Left ventricle myocardium superior (tissue), 1 donor: Measurements from ENCODE around the gene CDK7. TPM values are rescaled to one million over a fixed set of nuclear protein-coding genes. Genes with fewer than 3 reads are reported as not detected.
"Not testable (repeated sequence)": the region's sequence is repeated elsewhere in the genome, so short reads cannot be mapped to it uniquely, and the experiment has no call there.

Experiments
- ATAC-seq: fragments of 200-7000 bp; cut with Tn5 transposase; one replicate; pipeline ENCODE4 v1.9.1; 2020; ENCODE audit warnings: mild to moderate bottlenecking, moderate library complexity
- DNase-seq: peaks from one replicate; pipeline ENCODE4 v3.0.0-alpha.2; 2020
- intact Hi-C: fragments of 100-400 bp; cut with micrococcal nuclease; formaldehyde crosslinking; loops from one replicate; pipeline ENCODE4 v1.11.0; 2022
- total RNA-seq: library from RNA; stranded (reverse); fragmentation: NEBNext Ultra II Directional; extraction: Animal tissue kit (Norgen Biotek cat#: 25700); gene quantifications from one replicate; pipeline ENCODE4 v1.2.1, GENCODE V29; 2021
- donor health status: DM: no; HTN: yes; CAD: no; lungs with severe emphysema.

CDK7 gene
- total RNA-seq, 1 donor from 2014 or later, result 12.9 TPM

DNA sequence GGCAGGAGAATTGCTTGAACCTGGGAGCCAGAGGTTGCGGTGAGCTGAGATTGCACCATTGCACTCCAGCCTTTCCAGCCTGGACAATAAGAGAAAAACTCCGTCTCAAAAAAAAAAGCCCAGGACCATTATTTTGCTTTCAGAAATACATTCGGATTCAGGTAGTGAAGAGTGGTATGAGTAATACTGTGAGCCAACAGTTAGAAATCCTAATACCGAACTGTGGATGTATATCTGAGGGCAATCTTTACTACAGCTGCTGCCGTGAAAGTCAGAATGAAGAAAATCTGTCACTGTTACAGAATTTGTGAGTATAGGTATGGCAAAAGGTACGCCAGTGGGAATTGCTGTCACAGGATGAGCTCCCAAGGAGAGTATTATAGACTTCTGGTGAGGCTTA, 3.4 kb upstream of the CDK7 start:
- no peak for ATAC-seq
- intact Hi-C loops, result no loop called here
- DNase-seq, result no peak

DNA sequence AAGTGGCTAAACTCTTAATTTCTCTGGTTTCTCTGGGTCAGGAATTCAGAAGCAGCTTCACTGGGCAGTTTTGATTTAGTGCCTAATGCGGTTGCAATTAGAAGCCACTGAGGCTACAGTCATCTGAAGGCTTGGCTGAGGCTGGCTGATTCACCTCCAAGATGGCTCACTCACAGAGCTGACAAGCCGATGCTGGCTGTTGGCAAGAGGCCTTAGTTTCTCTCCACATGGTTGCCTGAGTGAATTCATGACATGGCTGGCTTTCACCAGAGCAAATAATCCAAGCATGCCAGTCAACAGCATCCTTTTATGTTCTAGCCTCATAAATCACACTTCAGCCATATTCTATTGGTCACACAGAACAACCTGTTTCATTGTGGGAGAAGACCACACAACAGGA, 2.8 kb upstream of the CDK7 start:
- no peak for DNase-seq
- intact Hi-C loops, result no loop called here
- no peak for ATAC-seq

DNA sequence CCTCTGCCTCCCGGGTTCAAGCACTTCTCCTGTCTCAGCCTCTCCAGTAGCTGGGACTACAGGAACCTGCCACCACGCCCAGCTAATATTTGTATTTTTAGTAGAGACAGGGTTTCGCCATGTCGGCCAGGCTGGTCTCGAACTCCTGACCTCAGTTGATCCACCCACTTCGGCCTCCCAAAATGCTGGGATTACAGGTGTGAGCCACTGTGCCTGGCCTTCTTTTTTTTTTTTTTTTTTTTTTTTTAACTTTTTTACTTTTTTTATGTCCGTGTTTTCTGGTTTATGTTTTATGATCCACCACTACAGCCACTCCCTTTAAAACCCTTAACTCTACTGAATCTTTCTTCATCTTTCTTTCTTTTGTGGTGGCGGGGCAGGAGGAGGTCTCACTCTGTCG, 2.0 kb downstream of the CDK7 start:
- DNase-seq, ATAC-seq, intact Hi-C loops: not testable (repeated sequence)

DNA sequence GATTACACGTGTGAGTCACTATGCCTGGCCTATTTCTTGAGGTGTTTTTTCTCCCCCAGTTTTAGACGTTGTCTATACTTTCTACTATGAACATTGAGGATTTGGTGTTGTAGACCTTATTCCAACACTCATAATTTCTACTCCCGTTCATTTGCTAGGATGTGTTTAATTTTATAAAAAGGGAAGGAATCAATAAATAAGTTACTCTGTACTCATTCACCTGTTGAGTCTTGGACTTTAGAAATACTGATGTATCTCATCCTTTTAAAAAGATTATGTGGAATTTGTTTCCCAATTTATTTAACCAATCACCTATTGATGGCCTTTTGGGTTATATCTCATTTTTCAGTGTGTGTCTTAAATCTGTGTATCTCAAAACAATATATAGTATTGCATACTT, 3.2 kb downstream of the CDK7 start:
- intact Hi-C loops, result no loop called here
- ATAC-seq (no peak), DNase-seq (no peak)

DNA sequence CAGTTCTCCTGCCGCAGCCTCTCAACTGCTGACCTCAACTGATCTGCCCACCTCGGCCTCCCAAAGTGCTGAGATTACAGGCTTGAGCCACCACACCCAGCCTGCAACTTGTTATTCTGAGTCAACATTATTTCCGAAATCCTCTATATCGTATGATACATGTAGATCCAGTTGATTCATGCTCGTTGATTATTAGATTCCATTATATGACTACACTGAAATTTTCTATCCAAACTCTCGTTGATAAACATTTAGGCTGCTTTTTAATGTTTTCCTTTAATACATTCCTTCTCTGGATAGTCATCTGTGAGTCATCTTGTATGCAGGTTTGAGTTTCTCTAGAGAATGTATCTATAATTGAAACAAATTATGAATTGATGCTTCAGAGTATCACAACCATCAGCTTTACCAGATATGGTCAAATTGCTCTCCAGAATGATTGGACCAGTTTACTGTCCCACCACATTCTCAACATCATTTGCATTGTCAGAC, 4.1 kb downstream of the CDK7 start:
- ATAC-seq, result no peak
- DNase-seq, result no peak
- intact Hi-C loops, result no loop called here

DNA sequence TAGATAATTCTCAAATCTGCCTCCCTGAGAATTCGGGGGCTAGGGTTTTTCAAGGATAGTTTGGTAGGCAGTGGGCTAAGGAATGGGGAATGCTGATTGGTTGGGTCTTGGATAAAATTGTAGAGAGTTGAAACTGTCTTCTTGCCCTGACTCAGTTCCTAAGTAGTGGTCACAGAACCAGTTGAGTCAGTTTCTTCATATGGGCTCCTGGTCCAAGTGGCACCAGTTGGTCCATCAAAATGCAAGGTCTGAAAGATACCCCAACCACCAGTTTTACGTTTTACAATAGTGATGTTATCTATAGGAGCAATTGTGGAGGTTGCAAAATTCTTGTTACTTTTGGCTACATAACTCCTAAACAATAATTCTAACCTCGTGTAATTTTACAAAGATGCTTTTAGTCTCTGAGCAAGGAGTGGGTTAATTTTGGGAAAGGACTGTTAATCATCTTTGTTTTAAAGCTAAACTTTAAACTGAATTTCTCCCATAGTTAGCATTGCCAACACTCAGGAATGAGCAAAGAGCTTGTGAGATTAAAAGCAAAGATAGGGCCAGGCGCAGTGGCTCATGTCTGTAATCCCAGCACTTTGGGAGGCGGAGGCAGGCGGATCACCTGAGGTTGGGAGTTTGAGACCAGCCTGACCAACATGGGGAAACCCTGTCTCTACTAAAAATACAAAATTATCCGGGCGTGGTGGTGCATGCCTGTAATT, 7.7 kb downstream of the CDK7 start:
- intact Hi-C loops, result no loop called here
- no peak for DNase-seq
- ATAC-seq, result no peak

DNA sequence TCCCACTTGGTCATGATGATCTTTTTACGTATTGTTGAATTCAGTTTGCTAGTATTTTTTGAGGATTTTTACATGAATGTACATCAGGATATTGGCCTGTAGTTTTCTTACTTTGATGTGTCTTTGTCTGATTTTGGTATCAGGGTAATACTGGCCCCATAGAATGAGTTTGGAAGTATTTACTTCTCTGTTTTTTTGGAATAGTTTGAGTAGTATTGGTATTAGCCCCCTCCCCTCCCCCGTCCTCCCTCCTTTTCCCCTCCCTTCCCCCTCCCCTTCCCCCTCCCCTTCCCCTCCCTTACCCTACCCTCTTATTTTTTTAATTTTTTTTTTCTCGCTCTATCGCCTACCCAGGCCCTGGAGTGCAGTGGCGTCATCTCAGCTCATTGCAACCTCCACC, 10.3 kb downstream of the CDK7 start:
- no peak for ATAC-seq
- DNase-seq, result no peak
- intact Hi-C loops, result no loop called here

DNA sequence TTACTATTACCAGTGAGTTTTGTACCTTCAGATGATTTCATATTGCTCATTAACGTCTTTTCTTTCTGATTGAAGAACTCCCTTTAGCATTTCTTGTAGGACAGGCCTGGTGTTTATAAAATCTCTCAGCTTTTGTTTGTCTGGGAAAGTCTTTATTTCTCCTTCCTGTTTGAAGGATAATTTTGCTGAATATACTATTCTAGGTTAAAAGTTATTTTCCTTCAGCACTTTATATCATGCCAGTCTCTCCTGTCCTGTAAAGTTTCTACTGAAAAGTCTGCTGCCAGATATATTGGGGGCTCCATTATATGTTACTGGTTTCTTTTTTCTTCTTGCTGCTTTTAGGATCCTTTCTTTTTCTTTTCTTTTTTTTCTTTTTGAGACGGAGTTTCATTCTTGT, 13.3 kb downstream of the CDK7 start:
- ATAC-seq (no peak), DNase-seq (no peak)
- intact Hi-C loops, result no loop called here

DNA sequence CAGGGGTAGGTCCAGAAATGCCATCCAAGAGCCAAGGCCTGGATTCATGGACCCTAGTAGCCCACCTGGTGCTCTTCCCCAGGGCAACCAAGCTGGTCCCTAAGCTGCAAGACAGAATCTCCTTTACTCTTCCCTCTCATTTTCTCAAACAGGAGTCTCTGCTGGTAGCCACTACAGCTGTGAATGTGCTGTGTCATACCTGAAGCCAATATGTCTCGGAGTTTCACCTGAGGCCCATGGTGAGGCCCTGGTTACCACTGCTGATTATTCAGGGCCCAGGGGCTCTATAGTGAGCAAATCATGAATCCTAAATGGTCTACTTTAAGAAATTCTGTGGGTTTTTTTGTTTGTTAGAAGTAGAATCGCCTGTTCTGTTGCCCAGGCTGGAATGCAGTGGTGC, 15.9 kb downstream of the CDK7 start:
- ATAC-seq, result no peak
- intact Hi-C loops, result no loop called here
- no peak for DNase-seq

DNA sequence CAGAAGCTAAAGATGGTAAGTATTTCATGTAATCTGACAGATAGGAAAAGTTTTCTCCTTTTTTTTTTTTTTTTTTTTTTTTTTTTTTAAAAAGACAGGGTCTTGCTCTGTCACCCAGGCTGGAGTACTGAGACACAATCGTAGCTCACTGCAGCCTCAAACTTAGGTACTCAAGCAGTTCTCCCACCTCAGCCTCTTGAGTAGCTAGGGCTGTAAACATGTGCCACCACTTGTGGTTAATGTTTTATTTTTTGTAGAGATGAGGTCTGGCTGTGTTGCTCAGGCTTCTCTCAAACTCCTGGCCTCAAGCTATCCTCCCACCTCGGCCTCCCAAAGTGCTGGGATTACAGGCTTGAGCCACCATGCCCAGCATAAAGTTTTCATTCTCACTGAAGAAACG, 17.8 kb downstream of the CDK7 start:
- DNase-seq, result no peak
- intact Hi-C loops, result no loop called here
- no peak for ATAC-seq

DNA sequence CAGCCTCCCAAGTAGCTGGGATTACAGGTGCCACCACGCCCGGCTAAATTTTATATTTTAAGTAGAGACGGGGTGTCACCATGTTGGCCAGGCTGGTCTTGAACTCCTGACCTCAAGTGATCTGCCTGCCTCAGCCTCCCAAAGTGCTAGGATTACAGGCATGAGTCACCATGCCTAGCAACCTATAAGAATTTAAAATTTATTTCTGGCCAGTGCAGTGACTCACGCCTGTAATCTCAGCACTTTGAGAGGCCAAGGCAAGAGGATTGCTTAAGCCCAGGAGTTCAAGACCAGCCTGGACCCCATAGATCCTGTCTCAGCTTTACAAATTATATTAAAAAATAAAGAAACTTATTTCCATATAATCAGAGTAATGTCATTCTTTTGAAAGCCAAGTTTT, 21.3 kb downstream of the CDK7 start:
- intact Hi-C loops, DNase-seq, ATAC-seq: not testable (repeated sequence)

DNA sequence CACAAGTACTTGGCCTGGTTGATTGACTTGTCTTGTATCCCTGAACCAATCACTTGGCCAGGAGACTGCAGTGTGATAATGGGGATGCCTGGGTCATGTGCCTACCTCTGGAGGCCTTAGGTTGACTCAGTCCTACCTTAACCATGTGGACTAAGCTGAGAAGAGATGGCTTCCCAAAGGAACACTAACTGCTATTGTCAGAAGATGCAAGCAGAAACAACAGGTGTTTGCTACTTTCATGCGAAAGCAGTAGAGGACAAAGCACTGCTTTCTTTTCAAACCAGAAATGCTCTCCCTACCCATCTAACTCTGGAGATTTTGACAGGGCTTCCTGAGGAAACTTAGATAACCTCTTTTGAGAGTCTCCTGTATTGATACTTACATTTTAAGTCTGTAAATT, 22.9 kb downstream of the CDK7 start:
- DNase-seq (no peak), ATAC-seq (no peak)
- intact Hi-C loops, result no loop called here

DNA sequence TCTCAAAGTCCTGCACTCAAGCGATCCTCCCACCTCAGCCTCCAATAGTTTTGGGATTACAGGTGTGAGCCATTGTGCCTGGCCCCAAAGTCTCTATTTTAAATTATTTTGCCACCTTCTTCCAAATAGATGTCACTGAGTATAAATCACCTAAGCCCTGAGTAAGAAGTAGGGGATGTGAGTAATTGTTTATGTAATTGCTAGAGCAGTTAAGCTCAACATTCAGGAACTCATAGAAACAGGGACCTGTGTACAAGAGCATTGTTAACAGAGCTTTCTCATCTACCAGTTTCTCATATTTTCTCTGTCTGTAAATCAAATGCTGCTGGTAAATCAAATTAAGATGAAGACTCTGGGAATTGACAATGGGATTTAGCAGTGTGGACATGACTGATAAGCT, 26.3 kb downstream of the CDK7 start:
- intact Hi-C loops, result loop anchor here (10.0 kb wide), 1 partner anchor 64 kb away; no protein-coding TSS in a partner anchor
- ATAC-seq (no peak), DNase-seq (no peak)

DNA sequence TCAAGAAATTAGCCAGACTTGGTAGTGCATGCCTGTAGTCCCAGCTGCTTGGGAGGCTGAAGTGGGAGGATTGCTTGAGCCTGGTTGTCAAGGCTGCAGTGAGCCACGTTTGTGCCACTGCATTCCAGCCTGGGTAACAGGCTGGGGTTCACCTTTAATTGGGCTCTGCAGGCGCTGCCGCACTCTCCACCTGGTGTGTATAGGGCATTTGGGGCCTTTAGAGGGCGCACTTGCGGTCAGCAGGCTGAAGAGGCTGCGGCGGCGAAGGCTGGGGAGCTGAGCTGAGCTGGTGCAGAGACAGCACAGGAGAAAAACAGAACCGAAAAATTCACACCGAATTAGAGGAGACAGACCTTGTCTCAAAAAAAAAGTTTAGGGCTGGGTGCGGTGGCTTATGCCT, 31.2 kb downstream of the CDK7 start:
- no peak for ATAC-seq
- intact Hi-C loops, result loop anchor here (10.0 kb wide), 1 partner anchor 59 kb away; no protein-coding TSS in a partner anchor
- DNase-seq, result no peak

DNA sequence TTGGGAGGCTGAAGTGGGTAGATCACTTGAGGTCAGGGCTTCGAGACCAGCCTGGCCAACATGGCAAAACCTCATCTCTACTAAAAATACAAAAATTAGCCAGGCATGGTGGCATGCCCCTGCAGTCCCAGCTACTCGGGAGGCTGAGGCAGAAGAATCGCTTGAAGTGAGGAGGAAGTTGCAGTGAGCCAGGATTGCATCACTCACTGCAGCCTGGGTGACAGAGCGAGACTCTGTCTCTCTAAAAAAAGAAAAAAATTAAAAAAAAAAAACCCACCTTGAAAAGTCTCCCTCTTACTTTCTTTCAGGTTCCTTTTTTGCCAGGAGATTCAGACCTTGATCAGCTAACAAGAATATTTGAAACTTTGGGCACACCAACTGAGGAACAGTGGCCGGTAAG, 34.2 kb downstream of the CDK7 start:
- ATAC-seq (no peak), DNase-seq (no peak)
- intact Hi-C loops, result loop anchor here (10.0 kb wide), 1 partner anchor 56 kb away; no protein-coding TSS in a partner anchor

DNA sequence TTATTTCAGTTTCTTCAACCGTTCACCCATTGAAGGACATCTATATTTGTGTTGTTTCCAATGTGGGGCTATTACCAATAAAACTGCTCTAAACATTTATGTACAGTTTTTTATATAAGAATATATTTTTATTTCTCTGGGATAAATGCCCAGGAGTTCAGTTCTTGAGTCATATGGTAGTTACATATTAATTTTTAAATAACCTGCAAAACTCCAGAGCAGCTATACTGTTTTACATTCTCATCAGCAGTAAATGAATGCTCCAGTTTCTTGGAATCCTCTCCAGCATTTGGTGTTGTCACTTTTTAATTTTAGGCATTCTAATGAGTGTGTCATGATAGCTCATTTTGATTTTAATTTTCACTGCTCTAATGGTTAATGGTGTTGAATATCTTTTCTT, 36.2 kb downstream of the CDK7 start:
- intact Hi-C loops, result no loop called here
- no peak for DNase-seq
- no peak for ATAC-seq

DNA sequence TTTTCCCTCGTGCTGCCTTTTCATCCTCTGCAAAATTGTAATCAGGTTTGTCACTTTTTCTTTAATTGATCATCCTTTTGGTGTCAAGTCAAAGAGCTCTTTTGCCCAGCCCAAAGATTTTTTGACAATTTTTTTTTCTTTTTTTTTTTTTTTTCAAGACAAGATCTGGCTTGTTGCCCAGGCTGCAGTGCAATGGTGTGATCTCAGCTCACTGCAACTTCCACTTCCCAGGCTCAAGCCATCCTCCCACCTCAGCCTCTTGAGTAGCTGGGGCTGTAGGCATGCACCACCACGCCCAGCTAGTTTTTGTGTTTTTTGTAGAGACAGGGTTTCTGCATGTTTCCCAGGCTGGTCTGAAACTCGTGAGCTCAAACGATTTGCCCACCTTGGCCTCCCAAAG, 36.7 kb downstream of the CDK7 start:
- ATAC-seq (peak; percentile 23), DNase-seq (no peak)
- intact Hi-C loops, result no loop called here

DNA sequence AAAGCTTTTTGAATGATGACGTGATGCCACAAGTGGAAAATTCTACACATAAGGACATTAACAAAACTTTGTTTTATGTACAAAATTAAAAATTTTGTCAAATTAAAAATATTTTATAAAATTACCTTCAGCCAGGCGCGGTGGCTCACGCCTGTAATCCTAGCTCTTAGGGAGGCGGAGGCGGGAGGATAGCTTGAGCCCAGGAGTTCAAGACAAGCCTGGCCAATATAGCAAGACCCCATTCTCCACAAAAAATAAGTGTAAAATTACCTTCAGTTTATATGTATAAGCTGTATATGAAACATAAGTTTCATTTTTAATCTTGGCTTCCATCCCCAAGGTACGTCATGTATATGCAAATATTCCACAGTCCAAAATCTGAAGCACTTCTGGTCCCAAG, 40.9 kb downstream of the CDK7 start:
- no peak for ATAC-seq
- intact Hi-C loops, result no loop called here
- DNase-seq, result no peak

DNA sequence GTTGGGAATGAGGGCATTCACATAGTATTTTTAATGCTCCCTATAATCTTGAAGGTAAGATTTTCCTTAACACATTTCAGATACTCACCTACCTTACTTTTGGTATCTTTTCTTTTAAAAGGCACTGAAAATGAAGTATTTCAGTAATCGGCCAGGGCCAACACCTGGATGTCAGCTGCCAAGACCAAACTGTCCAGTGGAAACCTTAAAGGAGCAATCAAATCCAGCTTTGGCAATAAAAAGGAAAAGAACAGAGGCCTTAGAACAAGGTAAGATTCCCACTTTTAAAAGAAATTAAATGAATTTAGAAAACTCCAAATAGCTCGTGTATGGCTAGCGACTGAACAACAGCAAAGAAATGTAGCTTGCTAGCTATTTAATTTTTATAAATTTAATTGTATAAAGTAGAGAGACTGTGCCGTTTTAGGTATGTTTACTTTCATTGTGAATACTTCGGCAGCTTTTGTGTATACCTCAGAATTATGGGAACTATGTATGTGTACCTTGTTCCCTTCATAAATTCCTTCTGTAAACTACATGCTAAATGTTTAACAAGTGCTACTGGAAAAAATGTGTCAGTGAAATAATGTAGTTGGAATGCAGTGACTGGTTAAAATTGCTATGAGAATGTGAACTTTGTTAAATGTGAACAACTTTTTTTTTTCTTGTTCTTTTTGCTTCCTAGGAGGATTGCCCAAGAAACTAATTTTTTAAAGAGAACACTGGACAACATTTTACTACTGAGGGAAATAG, 41.9 kb downstream of the CDK7 start:
- no peak for ATAC-seq
- DNase-seq, result no peak
- intact Hi-C loops, result no loop called here

DNA sequence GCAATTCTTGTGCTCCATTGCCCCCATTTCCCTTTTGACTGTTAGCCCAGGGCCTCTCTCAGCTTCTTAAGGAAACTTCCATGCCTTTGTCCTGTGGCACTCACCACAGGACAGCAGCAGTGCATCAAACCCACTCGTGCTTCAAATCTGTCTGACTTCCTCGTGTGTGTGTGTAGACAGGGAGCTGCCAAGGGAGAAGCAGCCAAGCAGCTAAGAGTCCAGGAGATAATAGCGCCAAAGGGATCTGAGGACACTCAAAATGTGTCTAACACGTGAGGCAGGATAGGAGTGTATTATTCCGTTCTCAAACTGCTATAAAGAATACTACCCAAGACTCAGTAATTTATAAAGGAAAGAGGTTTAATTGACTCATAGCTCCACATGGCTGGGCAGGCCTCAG, 44.8 kb downstream of the CDK7 start:
- DNase-seq (no peak), ATAC-seq (peak; percentile 88)
- intact Hi-C loops, result no loop called here

DNA sequence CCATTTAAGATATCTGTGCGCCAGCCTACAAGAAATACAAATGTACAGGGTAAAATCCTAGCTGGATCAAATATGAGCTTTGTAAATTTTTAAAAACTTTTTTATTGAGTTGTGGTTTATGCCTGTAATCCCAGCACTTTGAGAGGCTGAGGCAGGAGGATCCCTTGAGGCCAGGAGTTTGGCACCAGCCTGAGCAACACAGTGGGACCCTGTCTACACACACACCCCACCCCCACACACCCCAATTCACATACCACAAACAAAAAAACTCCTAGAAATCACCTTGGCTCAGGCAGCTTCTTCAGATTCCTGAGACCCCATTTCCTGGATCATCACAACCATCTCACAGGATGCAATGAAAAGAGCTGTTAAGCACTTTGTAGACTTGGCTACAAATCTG, 46.4 kb downstream of the CDK7 start:
- ATAC-seq (no peak), DNase-seq (no peak)
- intact Hi-C loops, result no loop called here
